GM21423 (cell line): Measurements from ENCODE around the gene GALNT17.

ENCODE experiments used
- ATAC-seq: cut with Tn5 transposase; IDR thresholded peaks from one replicate; pipeline ENCODE4 v1.9.1; 2021; ENCODE audit warnings: mild to moderate bottlenecking, moderate library complexity; ENCODE audit not compliant: unreplicated experiment

Gene GALNT17

DNA sequence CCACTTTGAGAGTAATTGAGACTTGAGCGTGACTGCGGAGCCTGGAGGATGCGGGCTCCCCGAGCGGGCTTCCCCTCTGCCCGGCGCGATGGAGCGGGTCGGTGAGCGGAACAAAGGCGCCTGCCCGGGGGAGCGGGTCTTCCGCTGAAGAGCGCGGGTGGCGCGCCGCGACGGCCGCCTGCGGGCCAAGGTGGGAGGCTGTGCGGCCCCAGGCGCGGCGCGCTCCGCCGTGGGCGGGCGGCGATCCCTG lies at the start of gene GALNT17:
Gene GALNT17 (plus strand): TSS at position 18 of the 250 bp plus-strand sequence.
- ATAC-seq, result no peak

DNA sequence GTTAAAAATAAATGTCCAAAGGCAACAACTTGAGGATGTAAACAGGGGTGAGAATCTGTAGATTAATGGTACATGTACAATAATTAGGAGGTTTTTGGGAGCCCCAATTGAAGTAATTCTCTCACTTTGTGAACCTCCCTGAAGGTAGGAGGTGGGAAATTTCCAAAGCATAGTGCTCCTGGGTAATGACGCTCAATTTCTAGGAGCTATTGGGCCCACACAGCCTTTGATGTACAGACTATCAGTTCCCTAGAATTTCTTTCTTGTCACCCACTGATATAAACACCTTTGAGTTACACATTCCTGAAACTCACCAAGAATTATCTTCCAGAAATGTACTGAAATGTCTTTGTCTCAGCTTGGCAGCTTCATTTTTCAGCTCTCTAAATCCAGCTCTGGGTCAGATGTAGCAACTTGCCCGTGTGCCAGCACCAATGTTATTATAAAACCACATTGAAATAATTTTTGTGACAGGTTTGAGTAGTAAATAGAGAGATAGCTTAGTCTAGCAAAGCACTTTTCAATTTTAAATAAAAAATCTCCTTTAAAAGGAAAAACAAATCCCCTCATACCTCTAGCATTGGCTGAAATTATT lies 36.6 kb upstream of the GALNT17 start:
- no peak for ATAC-seq

DNA sequence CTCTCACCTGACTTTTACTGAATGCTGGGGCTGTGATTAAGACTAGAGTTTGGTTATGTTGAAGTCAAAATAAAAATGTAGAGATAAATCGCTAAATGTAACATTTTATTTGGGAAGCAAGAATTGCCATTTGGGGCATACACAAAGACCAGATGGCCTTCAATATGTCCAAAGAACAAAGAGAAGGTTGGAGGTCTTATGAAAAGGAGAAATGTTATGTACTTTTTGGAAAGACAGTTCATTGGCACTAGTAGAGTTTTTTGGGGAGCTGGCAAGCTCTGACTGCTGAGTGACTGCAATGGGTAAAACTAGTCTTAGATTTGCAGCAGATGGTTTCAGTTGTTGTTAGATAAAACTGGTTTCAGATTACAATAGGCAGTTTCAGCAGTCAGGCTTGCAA lies 35.6 kb upstream of the GALNT17 start:
- no peak for ATAC-seq

DNA sequence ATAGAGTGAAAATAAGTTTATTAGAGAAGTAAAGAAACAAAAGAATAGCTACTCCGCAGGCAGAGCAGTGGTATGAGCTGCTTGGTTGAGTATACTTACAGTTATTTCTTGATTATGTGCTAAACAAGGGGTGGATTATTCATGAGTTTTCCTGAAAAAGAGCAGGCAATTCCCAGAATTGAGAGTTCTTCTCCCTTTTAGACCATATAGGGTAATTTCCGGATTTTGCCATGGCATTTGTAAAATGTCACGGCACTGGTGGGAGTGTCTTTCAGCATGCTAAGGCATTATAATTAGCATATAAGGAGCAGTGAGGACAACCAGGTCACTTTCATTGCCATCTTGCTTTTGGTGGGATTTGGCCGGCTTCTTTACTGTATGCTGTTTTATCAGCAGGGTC lies 25.7 kb upstream of the GALNT17 start:
- no peak for ATAC-seq

DNA sequence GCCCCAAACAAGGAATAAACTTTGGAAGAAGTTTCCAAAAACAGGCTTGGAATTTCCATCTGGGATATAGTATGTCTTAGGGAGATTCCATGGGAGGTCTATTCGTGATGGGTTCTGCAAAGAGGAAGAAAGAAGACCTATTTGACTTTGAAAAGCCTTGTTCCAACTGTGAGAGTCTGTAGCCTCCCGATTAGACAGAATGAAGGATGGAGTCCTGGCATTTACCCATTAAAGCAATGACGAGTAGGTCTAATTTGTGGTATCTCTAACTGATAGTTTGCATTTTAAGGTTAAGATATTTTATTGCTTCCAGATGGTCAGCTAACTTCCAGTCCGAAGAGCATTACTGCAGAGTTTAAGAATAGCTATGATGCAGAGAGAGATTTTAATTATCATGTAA lies 19.5 kb upstream of the GALNT17 start:
- ATAC-seq, result no peak

DNA sequence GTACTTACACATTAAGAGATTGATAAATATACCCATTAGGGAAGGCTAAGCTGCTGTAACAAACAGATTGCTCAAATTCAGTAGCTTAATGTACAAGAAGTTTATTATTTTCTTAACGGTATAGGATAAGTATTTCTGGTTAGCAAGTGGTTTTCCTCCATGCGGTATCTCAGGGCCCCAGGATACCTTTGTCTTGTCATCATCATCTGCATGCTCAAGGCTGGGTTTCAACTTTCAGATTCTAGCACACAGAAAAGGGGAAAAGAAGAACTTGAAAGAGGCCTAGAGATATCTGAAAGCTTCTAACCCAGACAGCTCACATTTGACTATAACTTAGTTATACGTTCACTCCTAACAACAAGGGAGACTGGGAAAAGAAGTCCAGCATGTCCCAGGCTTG lies 11.8 kb upstream of the GALNT17 start:
- no peak for ATAC-seq

DNA sequence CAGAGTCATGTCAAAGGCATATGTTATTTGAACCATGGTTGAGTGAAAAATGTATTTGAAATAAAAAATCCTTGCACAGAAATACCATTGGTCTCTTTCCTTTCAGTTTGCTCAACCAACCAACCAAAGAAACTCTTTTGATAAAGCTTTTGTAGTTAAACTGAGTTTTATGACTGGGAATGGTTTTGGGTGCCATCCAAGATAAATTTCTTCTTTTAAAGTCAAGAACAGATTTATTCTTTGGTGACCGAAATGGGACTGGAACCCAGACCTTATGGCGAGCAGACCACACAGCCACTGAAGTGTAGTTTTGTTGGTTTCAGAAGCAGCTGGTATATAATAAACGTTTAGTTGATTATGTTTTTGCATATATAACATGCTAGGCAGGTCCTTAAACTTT lies 2.8 kb upstream of the GALNT17 start:
- no peak for ATAC-seq

DNA sequence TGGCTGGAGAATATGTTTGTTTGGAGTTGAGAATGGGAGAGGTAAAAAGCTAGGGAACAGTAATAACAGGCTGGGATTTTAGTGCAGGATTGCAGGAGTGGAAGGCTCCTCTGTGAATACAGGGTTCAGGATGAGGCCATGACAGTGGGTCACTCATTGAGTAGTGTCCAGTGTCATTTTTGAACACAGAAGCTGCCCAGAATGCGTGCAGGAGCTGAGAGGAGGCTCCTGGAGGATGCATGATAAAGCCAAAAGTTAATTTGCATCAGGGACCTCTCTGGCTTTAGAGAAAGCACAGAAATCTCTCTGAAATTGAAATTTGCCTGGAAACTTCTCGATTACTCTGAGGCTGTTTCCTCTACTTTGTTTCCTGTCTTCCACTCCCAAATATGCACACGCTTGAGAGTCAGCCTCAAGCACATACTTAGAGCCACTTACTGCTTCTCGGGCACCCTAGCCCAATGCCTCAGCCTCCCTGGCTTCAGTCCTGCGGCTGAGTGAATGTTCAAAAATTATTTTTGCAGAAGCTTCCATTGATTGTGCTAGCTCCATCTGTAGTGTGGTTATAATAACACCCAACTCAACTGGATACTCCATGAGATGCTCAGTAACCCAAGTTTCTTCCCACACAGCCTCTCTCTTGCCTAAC lies 1.8 kb upstream of the GALNT17 start:
- no peak for ATAC-seq

DNA sequence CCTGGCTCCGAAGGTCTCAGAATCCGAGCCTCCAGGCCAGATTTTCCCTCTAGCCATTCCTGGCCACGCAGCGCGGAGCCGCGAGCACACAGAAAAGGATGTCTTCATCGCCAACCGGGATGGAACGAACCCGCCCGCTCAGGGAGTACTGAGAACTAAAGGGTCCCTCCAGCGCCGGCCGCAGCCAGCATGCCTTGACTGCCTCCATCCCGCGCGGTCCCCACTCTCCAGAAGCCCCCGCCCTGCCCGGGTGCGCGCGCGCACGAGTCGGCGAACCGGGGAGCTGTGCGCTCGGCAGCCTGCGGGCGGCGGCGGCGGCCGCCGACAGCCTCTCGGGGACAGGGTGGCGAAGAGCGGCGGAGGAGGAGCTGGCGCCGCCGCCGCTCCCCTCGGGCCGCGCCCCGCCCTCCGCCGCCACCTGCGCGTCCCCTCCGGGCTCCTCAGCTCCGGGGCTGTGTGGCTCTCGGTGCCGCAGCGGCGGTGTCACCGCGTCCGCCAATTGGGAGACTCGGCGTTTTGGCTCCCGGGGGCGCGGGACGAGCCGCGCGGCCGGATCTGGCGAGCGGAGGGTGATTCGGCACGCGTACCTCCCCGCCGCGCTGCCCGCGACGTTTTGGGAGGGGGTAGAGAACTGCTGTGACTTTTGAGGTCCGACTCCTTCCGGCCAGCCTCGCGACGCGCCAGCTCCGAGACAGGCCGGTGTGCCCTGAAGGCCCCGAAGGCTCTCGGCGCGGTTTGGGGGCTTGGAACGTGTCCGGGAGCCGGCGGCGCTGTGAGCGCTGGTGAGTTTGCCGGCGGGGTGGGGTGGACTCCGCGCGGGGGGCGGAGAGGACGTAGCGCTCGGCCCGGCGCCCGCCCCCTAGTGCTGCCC lies 453 bp upstream of the GALNT17 start:
- ATAC-seq, result no peak

DNA sequence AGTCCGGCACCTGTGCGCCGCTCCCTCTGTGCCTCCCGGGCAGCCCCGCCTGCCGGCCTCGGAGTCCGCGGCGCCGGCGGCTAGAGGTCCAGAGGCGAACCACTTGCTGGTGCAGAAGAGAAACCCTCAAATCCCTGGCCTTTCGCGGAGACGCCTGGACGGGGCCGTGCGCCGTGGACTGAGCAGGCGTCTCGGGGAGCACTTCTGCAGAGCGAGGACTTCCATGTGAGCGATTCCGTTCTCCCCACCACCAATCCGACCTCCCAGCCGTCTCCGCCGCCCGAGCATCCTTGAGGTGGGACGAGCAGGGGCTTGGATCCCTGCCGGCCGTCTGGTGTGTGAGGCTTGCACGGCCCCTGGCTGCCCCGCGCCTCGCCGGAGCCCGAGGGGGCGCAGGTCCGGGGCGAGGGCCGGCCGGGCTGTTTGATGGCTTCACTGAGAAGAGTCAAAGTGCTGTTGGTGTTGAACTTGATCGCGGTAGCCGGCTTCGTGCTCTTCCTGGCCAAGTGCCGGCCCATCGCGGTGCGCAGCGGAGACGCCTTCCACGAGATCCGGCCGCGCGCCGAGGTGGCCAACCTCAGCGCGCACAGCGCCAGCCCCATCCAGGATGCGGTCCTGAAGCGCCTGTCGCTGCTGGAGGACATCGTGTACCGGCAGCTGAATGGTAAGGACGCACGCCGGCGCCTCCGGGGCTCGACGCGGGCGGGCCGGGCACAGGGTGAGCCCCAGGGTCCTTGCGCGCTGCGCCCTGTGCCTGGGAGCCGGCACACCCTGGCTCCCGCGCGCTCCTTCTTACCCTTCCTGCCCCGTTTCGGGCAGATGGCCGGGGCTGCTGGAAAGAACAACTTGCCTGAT lies 660 bp downstream of the GALNT17 start:
- no peak for ATAC-seq

DNA sequence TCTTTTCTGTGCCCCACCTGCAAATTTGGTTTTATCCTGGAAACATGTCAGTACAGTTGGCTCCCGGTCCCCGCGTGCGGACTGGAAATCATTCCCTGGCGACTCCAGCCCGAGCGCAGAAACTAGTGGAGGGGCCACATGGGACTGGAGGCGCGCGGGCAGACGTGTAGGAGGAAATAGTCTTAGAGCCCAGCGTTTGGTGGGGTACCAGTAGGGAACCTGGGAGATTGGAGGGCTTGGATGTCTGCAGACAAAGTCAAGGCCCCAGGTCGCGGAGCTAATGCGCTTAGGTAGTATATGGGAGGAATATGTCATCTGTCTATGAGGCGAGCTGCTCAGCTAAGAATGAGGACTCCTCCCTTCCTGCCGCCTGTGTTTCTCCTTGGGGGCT lies 1.3 kb downstream of the GALNT17 start:
- ATAC-seq, result no peak

DNA sequence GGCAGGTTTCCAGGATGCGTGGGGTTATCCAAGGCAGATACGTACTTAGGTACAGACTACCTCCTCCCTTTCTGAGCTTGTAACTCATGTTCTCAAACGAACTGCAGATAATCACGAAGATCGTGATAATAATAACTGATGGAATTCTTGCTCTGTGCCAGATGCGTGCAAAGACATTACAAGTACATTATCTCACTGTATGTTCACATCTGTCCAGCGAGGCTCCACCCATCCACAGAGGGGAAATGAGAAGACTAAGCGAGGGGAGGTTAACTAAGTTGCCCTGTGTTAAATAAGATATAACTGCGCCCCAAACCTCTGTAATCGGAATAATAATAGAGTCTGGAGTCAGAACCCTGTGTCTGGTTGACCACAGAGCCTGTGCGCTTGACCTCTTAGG lies 1.9 kb downstream of the GALNT17 start:
- ATAC-seq, result no peak

DNA sequence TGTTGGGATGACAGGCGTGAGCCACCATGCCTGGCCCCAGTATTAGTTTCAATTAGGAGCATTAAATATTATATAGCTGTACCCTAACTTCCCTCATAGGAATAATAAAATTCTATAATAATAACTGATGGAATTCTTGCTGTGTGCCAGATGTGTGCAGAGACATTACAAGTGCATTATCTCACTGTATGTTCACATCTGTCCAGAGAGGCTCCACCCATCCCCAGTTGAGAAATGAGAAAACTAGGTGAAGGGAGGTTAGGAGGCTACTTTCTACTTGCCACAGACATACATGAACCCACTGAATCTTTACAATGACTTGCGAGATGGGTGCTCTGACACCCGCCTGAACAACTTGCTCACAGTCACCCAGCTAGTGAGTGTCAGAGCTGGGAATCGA lies 3.2 kb downstream of the GALNT17 start:
- no peak for ATAC-seq

DNA sequence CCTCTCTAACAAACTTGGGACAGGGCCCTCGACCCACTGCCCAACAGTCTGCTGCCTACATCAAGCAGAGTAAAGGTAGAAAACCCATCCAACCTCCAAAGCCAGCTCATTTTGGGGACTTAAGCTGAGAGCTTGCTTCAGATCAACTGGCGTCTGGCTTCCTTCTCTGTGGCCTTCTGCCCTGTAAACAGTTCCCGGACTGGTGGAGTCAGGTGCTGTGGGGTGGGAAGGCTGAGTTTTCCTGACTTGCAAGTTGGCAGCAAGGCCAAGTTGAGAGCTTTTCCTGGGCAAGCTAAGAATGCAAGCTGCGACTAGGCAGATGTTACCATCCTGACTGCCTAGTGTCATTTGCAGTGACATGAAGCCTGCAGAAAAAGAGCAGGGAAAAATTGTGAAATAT lies 3.7 kb downstream of the GALNT17 start:
- ATAC-seq, result no peak

DNA sequence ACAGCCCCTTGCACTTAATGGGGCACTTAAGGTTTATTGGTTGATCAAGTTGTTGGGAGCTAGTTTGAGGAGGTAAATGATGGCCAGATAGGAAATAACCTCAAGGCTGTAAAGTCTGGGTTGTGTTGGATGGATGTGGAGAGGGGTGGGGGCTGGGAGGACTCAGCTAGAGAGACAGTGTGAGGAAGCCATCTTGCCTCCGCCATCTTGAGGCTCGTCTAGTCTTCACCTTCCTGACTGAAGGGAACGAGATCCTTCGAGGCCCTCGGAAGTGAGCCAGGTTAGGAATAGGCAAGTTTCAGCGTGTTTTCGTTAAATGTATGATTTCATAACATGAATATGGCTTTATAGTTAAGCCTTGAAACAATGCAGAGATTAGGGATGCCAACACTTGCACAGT lies 5.5 kb downstream of the GALNT17 start:
- ATAC-seq, result no peak

DNA sequence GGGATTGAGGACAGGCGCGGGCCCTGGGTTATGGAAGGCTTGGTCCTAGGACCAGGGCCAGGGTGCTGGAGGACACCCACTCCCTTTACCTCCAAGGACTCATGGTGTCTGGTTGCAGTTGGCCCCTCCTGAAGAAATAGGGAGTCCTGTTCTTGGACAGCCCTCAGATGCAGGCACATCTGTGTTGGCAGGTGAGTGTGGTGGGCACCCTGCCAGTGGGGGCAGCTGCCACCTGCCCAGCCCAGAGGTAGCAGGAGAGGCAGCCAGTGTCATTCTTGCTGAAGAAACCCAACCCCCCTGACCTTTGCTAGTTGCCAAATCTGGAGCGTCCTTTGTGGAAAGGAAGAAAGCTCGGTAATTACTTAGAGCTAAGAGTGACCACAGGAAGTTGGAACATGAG lies 8.3 kb downstream of the GALNT17 start:
- no peak for ATAC-seq

DNA sequence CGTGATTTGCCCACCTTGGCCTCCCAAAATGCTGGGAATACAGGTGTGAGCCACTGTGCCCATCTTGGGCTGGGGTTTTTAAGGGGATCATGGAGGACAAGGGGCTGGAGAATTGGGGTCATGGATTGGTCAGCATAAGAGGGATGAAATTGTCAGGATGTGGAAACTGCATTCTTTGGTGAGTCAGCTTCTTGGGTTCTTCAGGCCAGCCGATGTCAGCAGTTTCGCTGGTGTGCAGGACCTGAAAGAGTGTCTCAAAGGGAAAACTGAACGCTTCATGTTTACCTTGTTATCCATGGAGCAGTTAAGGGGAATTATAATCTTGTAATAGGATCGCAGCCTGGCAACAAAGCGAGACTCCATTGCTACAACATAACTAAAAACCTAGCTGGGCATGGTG lies 13.0 kb downstream of the GALNT17 start:
- ATAC-seq, result no peak

DNA sequence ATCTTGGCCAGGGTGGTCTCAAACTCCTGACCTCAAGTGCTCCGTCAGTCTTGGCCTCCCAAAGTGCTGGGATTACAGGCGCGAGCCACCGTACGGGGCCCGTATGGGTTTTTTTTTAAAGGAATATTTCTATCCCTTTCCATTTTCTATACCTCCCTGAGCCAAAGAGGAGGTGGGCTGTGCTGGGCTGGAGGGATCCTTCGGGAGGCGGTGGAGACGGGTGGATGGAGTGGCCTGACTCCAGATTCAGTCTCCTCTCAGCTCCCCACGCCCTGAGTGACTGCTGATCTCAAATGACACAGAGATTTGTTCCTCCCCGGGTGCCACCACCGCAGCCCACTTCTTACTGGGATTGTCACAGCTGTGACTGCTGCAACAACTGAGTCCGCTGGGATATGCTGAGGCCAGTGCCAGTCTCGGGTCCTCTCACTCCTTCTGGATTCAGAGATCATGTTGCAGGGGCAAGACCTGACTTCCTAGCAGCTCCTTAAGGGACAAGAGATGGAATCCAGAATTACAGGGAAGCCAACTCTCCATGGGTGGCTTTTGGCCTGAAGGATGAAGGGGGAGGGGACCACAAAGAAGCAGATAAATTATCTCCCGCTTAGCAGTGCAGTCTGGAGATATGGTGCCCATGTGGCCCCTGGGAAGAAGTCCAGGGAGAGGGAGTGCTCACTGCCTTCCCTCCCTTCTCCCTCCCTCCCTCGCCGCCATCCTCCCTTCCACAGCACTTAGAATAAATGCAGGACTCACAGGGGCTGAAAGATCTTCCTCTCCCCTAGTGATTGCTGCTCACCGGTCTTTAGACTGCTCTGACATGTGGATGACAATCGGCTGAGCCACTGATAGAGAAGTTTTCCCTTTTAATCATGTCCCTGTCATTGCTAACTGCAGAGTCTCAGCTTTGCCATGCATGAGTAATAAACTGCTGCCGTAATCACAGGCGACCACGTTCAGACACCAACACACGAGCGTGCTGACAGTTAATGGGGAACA lies 14.3 kb downstream of the GALNT17 start:
- ATAC-seq, result no peak

DNA sequence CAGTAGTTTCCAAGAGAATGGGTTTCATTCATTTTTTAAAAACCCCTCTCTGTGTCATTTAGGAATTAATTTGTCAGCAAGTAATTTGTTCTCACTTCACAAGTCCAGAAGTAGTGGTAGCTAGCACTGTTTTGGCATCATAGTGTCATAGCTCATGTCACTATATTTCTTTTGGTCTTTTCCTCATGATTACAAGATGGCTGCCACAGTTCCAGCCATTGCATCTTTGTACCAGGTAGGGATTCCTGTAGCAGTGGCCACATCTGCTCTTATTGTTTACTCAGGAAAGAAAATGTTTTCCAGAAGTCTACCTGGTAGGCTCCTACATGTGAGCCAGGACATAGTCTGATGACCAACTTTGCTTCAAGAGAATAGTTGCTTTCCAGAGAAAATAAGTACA lies 16.2 kb downstream of the GALNT17 start:
- ATAC-seq, result no peak

DNA sequence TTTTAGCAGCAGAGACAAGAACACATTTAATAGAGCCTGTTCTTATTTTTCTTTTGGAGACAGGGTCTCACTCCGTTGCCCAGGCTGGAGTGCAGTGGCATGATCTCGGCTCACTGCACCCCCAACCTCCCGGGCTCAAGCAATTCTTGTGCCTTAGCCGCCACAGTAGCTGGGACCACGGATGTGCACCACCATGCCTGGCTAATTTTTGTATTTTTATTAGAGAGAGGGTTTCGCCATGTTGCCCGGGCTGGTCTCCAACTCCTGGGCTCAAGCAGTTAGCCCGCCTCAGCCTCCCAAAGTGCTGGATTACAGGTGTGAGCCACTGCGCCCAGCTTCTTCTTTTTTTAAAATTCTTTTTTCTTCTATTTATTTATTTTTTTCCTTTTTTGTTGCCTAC lies 23.3 kb downstream of the GALNT17 start:
- ATAC-seq, result no peak
